GM12875 (cell line): Measurements from ENCODE around the gene SLC2A2.
"Not testable (repeated sequence)": the region's sequence is repeated elsewhere in the genome, so short reads cannot be mapped to it uniquely, and the experiment has no call there.

Experiments used
- H3K4me3 ChIP-seq: one replicate; pipeline ENCODE4 v1.5.1; 2011; ENCODE audit warnings: low read depth, low read length, control low read depth
- CTCF ChIP-seq: IDR thresholded peaks from 2 replicates; pipeline ENCODE4 v1.5.1; 2011; ENCODE audit warnings: low read depth, mild to moderate bottlenecking, control low read depth, inconsistent platforms, low read length, moderate library complexity, borderline replicate concordance; ENCODE audit not compliant: insufficient read depth

The SLC2A2 gene

DNA sequence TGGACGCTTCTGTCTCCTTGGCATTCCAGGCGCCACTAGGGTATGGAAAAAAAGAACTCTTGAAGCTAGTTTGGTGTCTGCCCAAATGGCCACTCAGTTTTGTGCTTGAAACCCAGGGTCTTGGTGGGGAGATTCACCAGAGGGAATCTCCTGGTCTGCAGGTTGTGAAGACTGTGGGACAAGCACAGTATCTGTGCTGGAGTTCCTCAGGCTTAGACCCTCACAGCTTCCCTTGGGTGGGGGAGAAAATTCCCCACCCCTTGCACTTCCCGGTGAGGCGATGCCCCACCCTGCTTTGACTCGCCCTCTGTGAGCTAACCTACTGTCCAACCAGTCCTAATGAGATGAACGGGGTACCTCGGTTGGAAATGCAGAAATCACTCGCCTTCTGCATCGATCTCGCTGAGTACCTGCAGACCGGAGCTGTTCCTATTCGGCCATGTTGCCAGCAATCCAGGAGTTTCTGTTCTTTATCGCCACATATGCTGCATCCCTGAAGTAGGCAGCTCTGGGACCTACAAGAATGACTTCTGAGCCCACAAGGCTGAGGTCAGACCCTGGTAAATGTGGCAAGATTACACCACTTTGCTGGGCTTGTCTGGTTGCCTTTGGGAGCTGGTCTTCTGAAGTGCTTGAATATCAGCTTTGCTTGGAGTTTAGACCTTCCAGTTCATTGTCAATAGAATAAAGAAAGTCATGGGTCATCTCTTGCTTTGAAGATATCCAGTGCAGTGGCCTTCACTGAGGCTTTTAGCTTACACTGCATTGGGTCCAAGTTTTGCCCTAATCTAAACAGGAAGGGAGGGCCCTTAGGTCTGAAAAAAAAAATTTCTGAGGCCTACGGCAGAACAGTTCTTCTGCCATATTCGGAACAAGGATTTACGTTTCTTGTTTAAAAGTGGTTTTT is 51.0 kb downstream of the SLC2A2 start:
- H3K4me3 ChIP-seq, result no peak overlapping the region
- no peak for TF ChIP-seq CTCF

DNA sequence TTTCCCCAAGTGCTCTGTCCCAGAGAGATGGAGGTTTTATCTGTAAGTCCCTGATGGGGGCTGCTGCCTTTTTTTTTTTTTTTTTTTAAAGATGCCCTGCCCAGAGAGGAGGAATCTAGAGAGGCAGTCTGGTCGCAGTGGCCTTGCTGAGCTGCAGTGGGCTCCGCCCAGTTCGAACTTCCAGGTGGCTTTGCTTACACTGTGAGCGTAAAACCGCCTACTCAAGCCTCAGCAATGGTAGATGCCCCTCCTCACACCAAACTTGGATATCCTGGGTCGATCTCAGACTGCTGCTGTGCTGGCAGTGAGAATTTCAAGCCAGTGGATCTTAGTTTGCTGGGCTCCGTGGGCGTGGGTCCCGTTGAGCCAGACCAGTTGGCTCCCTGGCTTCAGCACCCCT is 51.6 kb downstream of the SLC2A2 start:
- no peak for TF ChIP-seq CTCF
- no peak overlapping the region for H3K4me3 ChIP-seq

DNA sequence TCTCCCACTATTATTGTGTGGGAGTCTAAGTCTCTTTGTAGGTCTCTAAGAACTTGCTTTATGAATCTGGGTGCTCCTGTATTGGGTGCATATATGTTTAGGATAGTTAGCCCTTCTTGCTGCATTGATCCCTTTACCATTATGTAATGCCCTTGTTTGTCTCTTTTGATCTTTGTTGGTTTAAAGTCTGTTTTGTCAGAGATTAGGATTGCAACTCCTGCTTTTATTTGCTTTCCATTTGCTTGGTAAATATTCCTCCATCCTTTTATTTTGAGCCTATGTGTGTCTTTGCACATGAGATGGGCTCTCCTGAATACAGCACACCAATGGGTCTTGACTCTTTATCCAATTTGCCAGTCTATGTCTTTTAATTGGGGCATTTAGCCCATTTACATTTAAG is 53.6 kb downstream of the SLC2A2 start:
- not testable (repeated sequence) for H3K4me3 ChIP-seq

GRCh38 chr3:170967126-170967525 is 59.4 kb downstream of the SLC2A2 start:
- H3K4me3 ChIP-seq, result no peak overlapping the region
- no peak for TF ChIP-seq CTCF

DNA sequence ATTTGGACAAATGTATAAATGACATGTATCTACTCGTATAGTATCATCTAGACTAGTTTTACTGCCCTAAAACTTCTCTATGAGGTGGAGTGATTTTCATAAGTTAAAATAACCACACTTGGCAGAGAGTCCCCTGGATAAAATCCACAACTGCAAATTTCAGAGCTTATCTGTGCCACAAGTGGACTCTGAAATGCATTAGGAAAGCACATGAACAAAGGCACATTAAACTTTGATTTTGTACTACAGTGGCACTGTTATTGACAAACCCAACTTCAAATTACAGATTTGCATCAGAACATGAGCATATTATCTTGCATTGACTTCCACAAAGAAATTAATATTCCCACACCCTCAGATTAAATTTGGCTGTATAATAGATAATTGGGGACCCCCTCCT is 60.0 kb downstream of the SLC2A2 start:
- no peak overlapping the region for H3K4me3 ChIP-seq
- TF ChIP-seq CTCF, result no peak

- no peak overlapping the region for H3K4me3 ChIP-seq
- TF ChIP-seq CTCF, result no peak
Measured at GRCh38 chr3:170962411-170962810, 64.1 kb downstream of the SLC2A2 start.

DNA sequence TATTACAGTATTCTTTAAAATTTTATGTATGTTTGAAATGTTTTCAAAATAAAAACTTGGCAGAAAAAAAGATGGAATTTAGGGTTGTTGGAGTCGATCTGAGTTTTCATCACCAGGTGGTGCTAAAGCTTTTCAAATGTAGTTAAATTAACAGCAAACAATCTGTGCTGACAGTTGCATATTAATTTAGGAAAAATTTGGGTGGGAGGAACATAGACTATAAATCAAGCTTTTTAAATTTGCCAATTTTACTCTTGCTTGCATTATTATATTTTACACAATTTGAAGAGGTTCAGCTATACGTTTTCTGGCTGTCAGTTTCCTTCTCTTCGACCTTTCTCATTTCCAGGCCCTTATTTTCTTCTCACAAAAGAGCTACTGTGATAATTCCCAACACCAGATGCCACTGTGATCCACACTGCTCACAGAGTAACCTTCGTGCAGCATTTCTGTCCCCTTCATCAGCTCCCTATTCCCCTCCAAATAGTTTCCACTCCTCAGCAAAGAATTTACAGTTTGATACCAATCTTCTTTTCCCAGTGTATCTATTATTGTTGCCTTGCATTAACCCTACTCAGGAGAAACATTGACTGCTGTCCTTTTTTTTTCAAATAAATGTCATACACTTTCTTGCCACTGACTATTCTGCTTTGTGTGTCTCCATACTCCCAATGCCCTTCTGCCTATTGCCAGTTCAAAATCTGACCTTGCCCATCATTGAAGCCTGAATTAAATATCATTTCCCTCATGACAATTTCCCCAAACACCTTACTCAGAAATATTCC is 64.7 kb downstream of the SLC2A2 start:
- TF ChIP-seq CTCF, result no peak
- H3K4me3 ChIP-seq, result no peak overlapping the region
